ENCODE data around the gene WDCP.
"Not testable (repeated sequence)": the region's sequence is repeated elsewhere in the genome, so short reads cannot be mapped to it uniquely, and the experiment has no call there.

The WDCP gene

GRCh38 chr2:24058564-24059271 is 11.5 kb upstream of the WDCP start:
- DNase-seq: no peak
- no peak for ATAC-seq

- DNase-seq (no peak), ATAC-seq (no peak)
Measured at GRCh38 chr2:24055750-24056149, 8.6 kb upstream of the WDCP start.

- ATAC-seq (no peak), DNase-seq (no peak)
Measured at GRCh38 chr2:24054366-24055010, 7.3 kb upstream of the WDCP start.

GRCh38 chr2:24052951-24053350 is 5.8 kb upstream of the WDCP start:
- DNase-seq (no peak), ATAC-seq (no peak)

- ATAC-seq: no peak
- no peak for DNase-seq
Measured at GRCh38 chr2:24051833-24052232, 4.6 kb upstream of the WDCP start.

GRCh38 chr2:24050041-24050979 is 3.1 kb upstream of the WDCP start:
- ATAC-seq: no peak

GRCh38 chr2:24049485-24050021 is 2.4 kb upstream of the WDCP start, which contains the start of gene FKBP1B:
FKBP1B (plus strand) TSS chr2:24049741; CDS start chr2:24049850, 109 bp downstream.
- DNase-seq (peak; percentile 79), ATAC-seq (peak; percentile 26)

More at GRCh38 chr2:24050041-24050979, 3.1 kb upstream of the WDCP start:
- DNase-seq: peak; percentile 28

- peak; percentile 12 for DNase-seq
- ATAC-seq: no peak
Measured at GRCh38 chr2:24048769-24049484, 1.7 kb upstream of the WDCP start.

- no peak for ATAC-seq
Measured at GRCh38 chr2:24047703-24048033, 477 bp upstream of the WDCP start.

GRCh38 chr2:24046599-24046929 is 627 bp downstream of the WDCP start:
- no peak for DNase-seq
- no peak for ATAC-seq

More at GRCh38 chr2:24047703-24048033, 477 bp upstream of the WDCP start:
- DNase-seq: no peak

- ATAC-seq (no peak), DNase-seq (no peak)
Measured at GRCh38 chr2:24045511-24046508, 1.4 kb downstream of the WDCP start.

- ATAC-seq, DNase-seq: not testable (repeated sequence)
Measured at GRCh38 chr2:24043133-24043532, 4.1 kb downstream of the WDCP start.

- DNase-seq (no peak), ATAC-seq (no peak)
Measured at GRCh38 chr2:24040511-24040910, 6.7 kb downstream of the WDCP start.

- no peak for ATAC-seq
- DNase-seq: no peak
Measured at GRCh38 chr2:24038786-24039499, 8.2 kb downstream of the WDCP start.

- DNase-seq: no peak
- no peak for ATAC-seq
Measured at GRCh38 chr2:24026233-24026632, 21.0 kb downstream of the WDCP start.

- DNase-seq (no peak), ATAC-seq (no peak)
Measured at GRCh38 chr2:24024996-24025663, 22.1 kb downstream of the WDCP start.

- DNase-seq (no peak), ATAC-seq (no peak)
Measured at GRCh38 chr2:24024018-24024417, 23.2 kb downstream of the WDCP start.

- no peak for ATAC-seq
- DNase-seq: no peak
Measured at GRCh38 chr2:24022975-24023575, 24.1 kb downstream of the WDCP start.

All from stimulated activated naive CD8-positive, alpha-beta T cell treated with anti-CD3 and anti-CD28 coated beads, Interleukin-15, Interleukin-2, amounts not matched to agents 100 U/mL and 50 U/mL, for 24 hours (primary cell).